8988T (cell line): ENCODE results near the gene CTRB2.
A peak's percentile ranks its signal among the peaks of the same experiment; 100 is the strongest.
"Not testable (repeated sequence)": the region's sequence is repeated elsewhere in the genome, so short reads cannot be mapped to it uniquely, and the experiment has no call there.

Source experiments
- DNase-seq: peaks from one replicate; pipeline ENCODE4 v3.0.0; 2011

CTRB2 gene

GRCh38 chr16:75241955-75242354, 35.0 kb upstream of the CTRB2 start:
- no peak for DNase-seq

- DNase-seq, result no peak
Observed at GRCh38 chr16:75241412-75241811, 34.5 kb upstream of the CTRB2 start.

- not testable (repeated sequence) for DNase-seq
Observed at GRCh38 chr16:75240633-75241032, 33.7 kb upstream of the CTRB2 start.

GRCh38 chr16:75239542-75240122, 32.7 kb upstream of the CTRB2 start:
- DNase-seq, result no peak

- no peak for DNase-seq
Observed at GRCh38 chr16:75238853-75239541, 32.0 kb upstream of the CTRB2 start.

GRCh38 chr16:75238132-75238852, 31.3 kb upstream of the CTRB2 start:
- DNase-seq, result no peak

GRCh38 chr16:75237398-75238131, 30.6 kb upstream of the CTRB2 start:
- peak; percentile 44 for DNase-seq

GRCh38 chr16:75236736-75237397, 29.9 kb upstream of the CTRB2 start:
- DNase-seq, result peak; percentile 33

- DNase-seq, result peak; percentile 35
Observed at GRCh38 chr16:75236232-75236631, 29.3 kb upstream of the CTRB2 start.

GRCh38 chr16:75235721-75236193, 28.8 kb upstream of the CTRB2 start:
- peak; percentile 35 for DNase-seq

GRCh38 chr16:75234856-75235696, 28.1 kb upstream of the CTRB2 start:
- DNase-seq, result peak; percentile 68

GRCh38 chr16:75233611-75233938, 26.6 kb upstream of the CTRB2 start:
- DNase-seq, result no peak

GRCh38 chr16:75231570-75231969, 24.6 kb upstream of the CTRB2 start:
- DNase-seq, result no peak

- DNase-seq, result no peak
Observed at GRCh38 chr16:75230471-75231110, 23.6 kb upstream of the CTRB2 start.

GRCh38 chr16:75229172-75230031, 22.4 kb upstream of the CTRB2 start:
- no peak for DNase-seq

- no peak for DNase-seq
Observed at GRCh38 chr16:75228143-75228976, 21.4 kb upstream of the CTRB2 start.

- peak; percentile 68 for DNase-seq
Observed at GRCh38 chr16:75227361-75228142, 20.6 kb upstream of the CTRB2 start.

GRCh38 chr16:75226550-75227360, 19.8 kb upstream of the CTRB2 start:
- DNase-seq, result peak; percentile 61
